Measurements from ENCODE around the gene WNT8A. TPM values are rescaled to one million over a fixed set of nuclear protein-coding genes. Genes with fewer than 3 reads are reported as not detected.
"Not testable (repeated sequence)": the region's sequence is repeated elsewhere in the genome, so short reads cannot be mapped to it uniquely, and the experiment has no call there.

Gene WNT8A
- total and polyA plus RNA-seq, 2 of the 4 experiments (the other 2 are of a cell fraction): not detected

DNA sequence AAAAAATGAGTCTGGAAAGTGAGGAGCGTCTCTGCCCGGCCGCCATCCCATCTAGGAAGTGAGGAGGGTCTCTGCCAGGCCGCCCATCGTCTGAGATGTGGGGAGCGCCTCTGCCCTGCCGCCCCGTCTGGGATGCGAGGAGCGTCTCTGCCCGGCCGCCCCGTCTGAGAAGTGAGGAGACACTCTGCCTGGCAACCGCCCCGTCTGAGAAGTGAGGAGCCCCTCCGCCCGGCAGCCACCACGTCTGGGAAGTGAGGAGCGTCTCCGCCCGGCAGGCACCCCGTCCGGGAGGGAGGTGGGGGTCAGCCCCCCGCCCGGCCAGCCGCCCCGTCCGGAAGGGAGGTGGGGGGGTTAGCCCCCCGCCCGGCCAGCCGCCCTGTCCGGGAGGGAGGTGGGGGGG is 13.8 kb upstream of the WNT8A start:
- H3K56ac ChIP-seq (ENCODE audit: extremely low read depth, insufficient read depth, low read length); H2AK9ac ChIP-seq (replicated peaks; ENCODE audit: low read depth, low read length, poor library complexity); H3K79me1 ChIP-seq (ENCODE audit: low read depth in 1 of 2, low read length in 2 of 2); H4K91ac ChIP-seq (ENCODE audit: insufficient read depth, low read depth, low read length); H3K4me3 ChIP-seq (ENCODE audit: insufficient read depth, low read depth, low read length); BruUV-seq (replicated peaks); H3K14ac ChIP-seq (replicated peaks; ENCODE audit: low read depth, low read length); H3K4me2 ChIP-seq (ENCODE audit: low read depth, low read length); H3K4ac ChIP-seq (ENCODE audit: low read depth, low read length); H4K20me1 ChIP-seq (ENCODE audit: insufficient read depth, low read length); H3K9ac ChIP-seq (ENCODE audit: low read depth, low read length); H3K9me3 ChIP-seq (ENCODE audit: control insufficient read depth, insufficient read depth, low read length); H3K27me3 ChIP-seq (ENCODE audit: control insufficient read depth, insufficient read depth, low read length); H2BK15ac ChIP-seq (ENCODE audit: low read depth, low read length); H2AK5ac ChIP-seq (ENCODE audit: low read depth, low read length); intact Hi-C loops (cut with micrococcal nuclease); H3K9me1 ChIP-seq (ENCODE audit: insufficient read depth, low read length); H3K4me1 ChIP-seq (ENCODE audit: control insufficient read depth, insufficient read depth, low read length); H2BK20ac ChIP-seq (ENCODE audit: low read depth, low read length); ATAC-seq (ENCODE audit: low read depth); H2BK120ac ChIP-seq (ENCODE audit: low read depth, low read length); H3K27ac ChIP-seq (ENCODE audit: insufficient read depth, low read length); H2BK5ac ChIP-seq (ENCODE audit: low read depth, low read length, poor library complexity, severe bottlenecking); POLR2A ChIA-PET (ENCODE audit: unreplicated experiment); DNase-seq; H3K18ac ChIP-seq (ENCODE audit: low read depth, low read length); H2AFZ ChIP-seq (replicated peaks; ENCODE audit: low read length, poor library complexity); H3K23ac ChIP-seq (ENCODE audit: low read depth, low read length); H4K5ac ChIP-seq (ENCODE audit: low read depth, low read length); H4K8ac ChIP-seq (ENCODE audit: low read depth in 2 of 2, low read length in 2 of 2); H3K36me3 ChIP-seq (ENCODE audit: control insufficient read depth, insufficient read depth, low read length); dilution Hi-C loops (cut with HindIII; ENCODE audit: low sequenced_read_pairs, unreplicated experiment): not testable (repeated sequence)
- no CpG with 5 or more reads among the region's 32 CpGs for WGBS, 2 experiments (ENCODE audit: extremely low coverage in 2 of 2, insufficient read length in 1 of 2)
- in situ Hi-C loops (cut with MboI; ENCODE audit: low sequenced_read_pairs): loop anchor here (25.0 kb wide), 1 partner anchor 433 kb away; no protein-coding TSS in a partner anchor
- CTCF ChIA-PET: interaction anchor here (1.3 to 1.6 kb wide), 2 partner anchors 32 to 34 kb away, joined by 5 to 6 read pairs; no protein-coding TSS in a partner anchor
